Measurements from ENCODE around the gene RHOBTB1.

The RHOBTB1 gene

DNA sequence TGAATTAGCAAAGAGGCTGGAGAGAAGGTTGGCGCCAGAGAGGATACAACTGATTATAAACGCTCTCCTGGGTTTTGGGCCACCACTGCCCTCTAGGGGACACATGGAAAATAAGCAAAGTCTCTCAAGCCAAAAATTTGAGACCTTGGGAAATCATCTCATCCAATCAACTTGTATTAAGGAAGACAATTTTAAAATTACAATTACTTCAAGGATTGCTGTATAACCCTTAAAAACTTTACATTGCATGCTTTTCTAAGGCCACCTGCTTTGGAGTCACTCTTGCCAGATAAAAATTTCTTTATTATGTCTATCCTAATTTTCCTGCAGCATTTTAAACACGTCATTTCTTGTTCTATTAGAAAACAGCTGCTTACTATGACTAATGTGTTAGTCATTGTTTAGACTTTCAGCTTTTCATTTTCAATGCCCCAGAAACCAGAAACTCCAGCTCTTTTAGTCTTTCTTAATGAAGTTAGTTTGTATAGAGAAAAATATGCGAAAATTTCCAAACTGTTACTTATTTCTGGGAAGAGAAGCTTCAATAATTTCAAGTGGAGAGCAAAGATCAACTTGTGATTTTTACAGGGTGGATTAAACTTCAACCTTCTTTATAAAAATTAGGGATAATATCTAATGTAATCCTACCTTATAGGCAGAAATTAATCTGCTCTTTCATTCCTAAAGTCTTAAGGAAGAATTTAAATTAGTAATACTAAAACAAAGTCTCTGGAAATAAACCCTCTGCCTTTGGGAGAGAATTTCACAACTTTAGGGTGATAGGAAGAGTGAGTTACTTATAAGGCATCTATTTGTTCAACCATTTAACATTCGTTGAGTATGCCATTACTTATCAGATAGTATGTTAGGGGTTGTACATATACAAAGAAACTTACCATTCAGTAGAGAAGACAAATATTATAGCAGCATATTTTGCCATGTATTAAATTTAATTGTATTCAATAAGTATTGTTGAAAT is 20.6 kb upstream of the RHOBTB1 start:
- DNase-seq (ENCODE audit: extremely low read depth in 1 of 2, low read depth in 1 of 2), result peak in 1 of 2 donors; percentile 14

DNA sequence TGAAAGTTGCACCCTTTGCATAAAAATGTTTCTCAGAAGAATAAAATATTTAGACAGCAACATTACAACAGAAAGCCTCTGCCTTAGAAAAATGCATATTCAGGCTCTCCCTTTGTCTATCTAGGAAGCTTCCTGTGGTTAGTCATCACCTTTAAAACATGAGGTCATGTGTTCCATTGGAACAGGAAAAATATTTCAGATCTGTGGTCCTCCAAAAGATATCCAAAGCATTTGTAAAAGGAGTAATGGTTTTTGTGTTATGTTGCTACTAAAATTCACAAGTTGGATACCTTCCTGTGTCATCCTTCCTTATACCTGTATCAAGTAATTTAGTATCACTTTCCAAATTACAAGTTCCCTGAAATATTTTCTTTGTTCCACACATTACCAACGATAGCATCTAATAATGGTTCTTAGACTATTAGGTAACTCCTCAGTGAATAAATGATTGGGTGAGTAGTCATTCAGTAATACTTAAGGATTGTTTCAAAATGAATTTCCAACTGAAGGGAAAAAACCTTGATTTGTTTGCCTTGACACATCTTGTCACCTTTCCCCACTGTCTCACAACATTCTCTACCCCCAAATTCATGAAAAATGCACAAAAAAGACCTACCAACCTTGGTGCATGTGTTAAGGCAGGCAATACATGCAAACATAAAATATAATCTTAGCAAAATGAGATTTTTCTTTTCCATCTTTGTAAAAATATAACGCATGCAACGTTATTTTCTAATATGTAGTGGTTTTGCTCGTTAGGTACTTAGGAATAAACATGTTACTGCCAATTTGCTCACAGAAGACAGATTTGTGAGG is 19.7 kb upstream of the RHOBTB1 start:
- no peak for DNase-seq (ENCODE audit: extremely low read depth in 1 of 2, low read depth in 1 of 2)

DNA sequence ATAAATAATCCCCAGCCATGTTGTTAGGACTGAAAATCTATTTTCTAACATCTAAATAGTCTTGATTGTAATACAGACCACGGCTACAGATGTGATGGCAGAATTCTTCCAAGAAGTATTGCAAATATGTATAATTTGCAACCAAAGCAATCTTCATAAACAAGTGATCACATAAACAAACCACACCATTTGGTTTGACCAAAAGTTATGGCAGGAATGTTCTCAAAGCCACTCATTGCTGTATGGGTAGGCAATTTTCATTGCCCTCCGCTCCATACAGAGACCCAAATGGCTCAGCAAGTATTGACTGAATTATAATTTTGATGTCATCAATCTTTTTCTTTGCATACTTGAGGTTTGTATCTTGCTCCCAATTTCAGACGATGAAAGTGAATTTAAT is 19.0 kb upstream of the RHOBTB1 start:
- no peak for DNase-seq (ENCODE audit: extremely low read depth in 1 of 2, low read depth in 1 of 2)

GRCh38 chr10:60960913-60961312 is 16.9 kb upstream of the RHOBTB1 start:
- no peak for DNase-seq (ENCODE audit: extremely low read depth in 1 of 2, low read depth in 1 of 2)

- DNase-seq (ENCODE audit: extremely low read depth in 1 of 2, low read depth in 1 of 2), result no peak
These were observed 16.0 kb upstream of the RHOBTB1 start for GRCh38 chr10:60960031-60960430.

- DNase-seq (ENCODE audit: extremely low read depth in 1 of 2, low read depth in 1 of 2), result no peak
These were observed 15.1 kb upstream of the RHOBTB1 start for GRCh38 chr10:60958892-60959601.

DNA sequence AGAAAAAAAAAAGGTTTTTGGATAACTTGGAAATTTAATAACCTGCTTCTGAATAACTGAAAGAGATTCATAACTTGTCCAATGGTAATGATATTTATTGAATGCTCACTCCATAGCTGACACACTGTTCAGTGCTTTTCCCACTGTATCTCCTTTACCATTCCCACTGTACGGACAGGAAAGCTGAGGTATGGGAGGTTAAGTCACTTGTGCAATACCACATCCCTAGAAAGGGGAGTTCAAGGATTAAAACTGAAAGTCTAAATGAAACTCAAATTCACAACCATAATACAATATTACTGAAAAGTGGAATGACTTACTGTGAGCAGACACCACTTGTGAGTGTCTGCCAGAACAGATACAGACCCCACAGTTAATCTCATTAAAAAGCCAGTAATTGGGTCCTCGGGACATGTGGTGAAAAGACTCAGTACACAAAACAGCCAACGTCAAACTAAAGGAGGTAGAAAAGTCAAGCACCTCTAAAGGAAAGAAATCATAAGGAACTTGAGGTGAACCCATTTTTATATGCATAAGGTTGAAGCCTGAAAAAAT is 13.8 kb upstream of the RHOBTB1 start:
- DNase-seq (ENCODE audit: extremely low read depth in 1 of 2, low read depth in 1 of 2), result no peak

GRCh38 chr10:60955957-60956425 is 12.0 kb upstream of the RHOBTB1 start:
- no peak for DNase-seq (ENCODE audit: extremely low read depth in 1 of 2, low read depth in 1 of 2)

- no peak for DNase-seq (ENCODE audit: extremely low read depth in 1 of 2, low read depth in 1 of 2)
These were observed 11.3 kb upstream of the RHOBTB1 start for GRCh38 chr10:60955316-60955715.

GRCh38 chr10:60954035-60954434 is 10.1 kb upstream of the RHOBTB1 start:
- DNase-seq (ENCODE audit: extremely low read depth in 1 of 2, low read depth in 1 of 2), result no peak

GRCh38 chr10:60953420-60953819 is 9.4 kb upstream of the RHOBTB1 start:
- no peak for DNase-seq (ENCODE audit: extremely low read depth in 1 of 2, low read depth in 1 of 2)

DNA sequence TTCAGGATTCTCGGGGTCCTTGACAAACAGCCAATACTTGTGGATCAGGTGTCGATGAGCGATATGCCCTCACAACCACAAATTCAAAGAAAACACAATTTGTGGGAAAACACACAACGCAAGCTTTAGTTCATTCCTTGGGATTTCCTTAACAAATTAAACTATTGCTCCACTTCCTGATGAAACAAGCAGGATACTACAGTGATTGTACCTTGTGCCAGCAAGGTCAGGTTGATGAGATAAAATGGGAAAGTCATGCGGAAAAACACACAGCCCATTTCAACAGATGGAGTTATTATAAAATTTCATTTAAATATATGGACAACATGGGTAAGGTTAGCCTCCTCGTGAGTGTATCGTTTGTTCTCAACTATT is 8.8 kb upstream of the RHOBTB1 start:
- DNase-seq (ENCODE audit: extremely low read depth in 1 of 2, low read depth in 1 of 2), result no peak

GRCh38 chr10:60952067-60952845 is 8.3 kb upstream of the RHOBTB1 start:
- DNase-seq (ENCODE audit: extremely low read depth in 1 of 2, low read depth in 1 of 2), result no peak

DNA sequence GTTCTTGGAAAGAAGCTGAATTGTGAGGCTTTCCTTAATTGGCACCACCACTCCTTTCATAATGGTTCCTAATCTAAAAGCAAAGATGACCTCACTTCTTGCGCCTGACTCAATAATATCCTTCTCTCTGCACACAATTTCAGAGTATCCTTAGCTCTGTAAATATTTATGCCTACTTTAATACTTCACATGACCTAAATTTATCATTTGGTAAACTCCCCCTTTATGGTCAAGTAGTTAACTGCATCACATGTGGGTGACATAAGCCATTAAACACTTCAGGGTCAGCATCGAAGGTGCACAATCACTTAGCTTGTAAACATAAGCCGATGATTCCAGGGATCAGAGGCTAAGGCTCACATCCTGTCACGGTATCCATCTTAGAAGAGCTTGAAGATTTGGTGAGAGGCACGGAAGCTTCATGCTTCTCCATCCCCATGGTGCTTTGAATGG is 7.3 kb upstream of the RHOBTB1 start:
- DNase-seq (ENCODE audit: extremely low read depth in 1 of 2, low read depth in 1 of 2), result no peak

- no peak for DNase-seq (ENCODE audit: extremely low read depth in 1 of 2, low read depth in 1 of 2)
These were observed 6.3 kb upstream of the RHOBTB1 start for GRCh38 chr10:60950300-60950699.

DNA sequence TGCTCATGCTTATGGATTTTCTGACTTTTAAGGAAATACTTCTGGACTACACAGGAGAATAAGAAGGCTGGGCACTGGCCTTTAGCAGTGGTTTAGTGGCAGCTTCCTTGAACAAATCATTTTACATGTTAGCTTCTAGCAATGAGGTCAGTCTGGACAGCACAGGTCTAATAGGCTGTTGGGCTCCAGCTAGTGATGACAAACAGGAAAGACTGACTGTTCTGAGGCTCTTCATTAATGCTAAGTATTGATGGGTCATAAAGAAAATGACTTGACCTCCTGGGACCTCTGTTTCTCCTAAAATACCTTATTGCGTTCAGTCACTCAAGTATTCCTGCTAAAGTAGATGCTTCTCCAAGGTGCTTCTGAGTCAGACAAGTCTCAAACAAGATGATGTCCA is 4.9 kb upstream of the RHOBTB1 start:
- DNase-seq (ENCODE audit: extremely low read depth in 1 of 2, low read depth in 1 of 2), result no peak

DNA sequence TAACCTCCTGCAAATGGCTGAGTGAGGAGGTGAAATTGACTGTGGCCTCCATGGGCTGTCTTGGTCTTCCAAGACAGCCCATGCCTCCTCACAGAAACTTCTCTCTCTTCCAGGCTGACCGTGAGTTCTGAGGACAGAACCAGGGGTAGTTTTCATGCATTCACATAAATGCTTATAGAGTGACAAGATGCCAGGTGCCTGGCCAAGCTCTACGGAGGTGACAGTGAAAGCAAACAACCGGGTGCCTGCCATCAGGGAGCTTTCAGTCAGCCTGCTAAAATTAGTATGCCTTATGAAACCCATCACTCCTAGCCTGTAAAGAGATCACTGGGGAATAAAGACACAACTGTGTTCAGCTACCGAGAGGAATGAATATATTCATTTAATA is 919 bp upstream of the RHOBTB1 start:
- no peak for DNase-seq (ENCODE audit: extremely low read depth in 1 of 2, low read depth in 1 of 2)

DNA sequence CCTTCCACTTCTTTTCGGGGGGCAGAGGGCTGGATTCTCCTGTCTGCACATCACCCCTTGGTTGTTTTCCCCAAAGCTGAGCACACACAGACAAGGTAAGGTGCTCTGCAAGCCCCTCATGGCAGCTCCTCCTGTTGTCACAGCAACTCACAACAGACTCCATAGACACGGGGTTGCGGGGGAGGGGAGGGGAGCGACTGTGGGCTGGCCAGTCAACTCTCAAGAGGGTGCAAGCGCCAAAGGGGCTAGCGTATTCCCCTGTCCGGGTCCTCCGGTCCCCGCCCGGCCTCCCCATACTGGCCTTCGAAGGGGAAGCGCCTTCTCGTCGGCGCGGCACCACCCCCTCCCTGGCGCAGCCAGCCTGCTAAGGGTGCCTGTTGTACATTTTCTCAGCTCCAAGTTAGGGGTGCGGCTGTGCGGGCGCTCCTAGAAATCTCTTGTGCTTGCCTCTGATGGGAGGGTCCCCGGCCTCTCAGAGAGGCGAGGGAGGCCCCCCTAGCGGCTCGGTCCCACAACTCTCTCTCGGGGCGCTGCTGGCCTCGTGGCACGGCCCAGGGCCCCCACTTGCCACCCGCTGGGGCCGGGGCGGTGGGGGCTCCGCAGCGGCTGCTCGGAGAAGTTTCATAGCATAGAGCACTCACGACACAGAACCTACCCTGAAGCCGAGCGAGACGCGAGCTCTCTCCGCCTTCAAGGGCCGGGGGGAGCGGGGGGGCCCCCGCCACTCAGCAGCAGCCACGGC is 498 bp downstream of the RHOBTB1 start:
- no peak for DNase-seq (ENCODE audit: extremely low read depth in 1 of 2, low read depth in 1 of 2)

- DNase-seq (ENCODE audit: extremely low read depth in 1 of 2, low read depth in 1 of 2), result no peak
These were observed 1.1 kb downstream of the RHOBTB1 start for GRCh38 chr10:60942788-60943315.
